HG03064 (cell line): ENCODE results near the gene FGF13.

Source experiments
- ATAC-seq: cut with Tn5 transposase; IDR thresholded peaks from one replicate; pipeline ENCODE4 v1.9.1; 2021; ENCODE audit warnings: low read depth; ENCODE audit not compliant: unreplicated experiment

Gene FGF13

DNA sequence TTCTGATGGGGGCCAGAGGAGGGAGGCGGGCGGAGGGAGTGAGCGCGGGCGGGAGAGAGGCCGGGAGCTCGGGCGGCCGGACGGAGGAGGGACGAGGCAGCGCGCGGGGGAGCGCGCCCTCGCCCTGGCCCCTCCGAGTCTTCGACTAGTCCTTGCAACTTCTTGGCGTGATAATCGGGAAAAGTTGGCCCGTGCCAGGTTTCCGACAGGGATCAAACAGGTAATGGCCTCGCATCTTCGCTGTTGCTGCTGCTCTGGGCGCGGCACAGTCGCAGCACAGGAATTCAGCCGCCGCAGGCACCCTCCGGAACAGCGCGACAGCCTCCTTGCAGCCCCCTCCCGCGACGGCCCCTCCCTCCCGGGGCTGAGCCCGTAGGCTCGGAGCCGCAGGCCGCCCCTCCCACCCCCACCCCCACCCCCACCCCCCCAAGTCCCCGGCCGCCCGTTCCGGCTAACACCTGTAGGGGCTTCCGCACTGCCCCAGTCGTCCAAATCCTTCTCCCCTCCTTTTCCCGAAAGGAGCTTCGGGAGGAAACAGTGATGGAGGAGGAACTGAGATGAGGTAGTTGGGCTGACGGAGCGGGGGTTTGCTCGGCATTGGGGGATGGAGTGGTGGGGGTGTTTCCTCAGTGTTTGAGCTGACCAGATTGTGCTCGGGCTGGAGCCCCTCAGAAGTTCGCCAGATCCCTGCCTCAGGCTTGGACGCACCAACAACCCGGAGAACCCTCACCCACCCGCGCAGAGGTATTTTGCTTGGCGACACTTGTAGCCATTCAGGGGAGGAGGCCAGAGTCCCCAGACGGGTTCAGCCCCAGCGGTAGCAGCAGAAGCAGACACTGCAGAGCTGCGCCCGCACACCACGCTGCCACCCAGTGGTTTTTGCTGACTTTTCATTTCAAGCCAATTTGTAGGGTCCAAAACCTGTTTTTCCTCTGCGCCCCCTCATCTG lies at the start of gene FGF13:
Gene FGF13 (minus strand): TSS at position 319 of the 949 bp plus-strand sequence. CDS start 714 bp downstream, outside the sequence.
- ATAC-seq: no peak

DNA sequence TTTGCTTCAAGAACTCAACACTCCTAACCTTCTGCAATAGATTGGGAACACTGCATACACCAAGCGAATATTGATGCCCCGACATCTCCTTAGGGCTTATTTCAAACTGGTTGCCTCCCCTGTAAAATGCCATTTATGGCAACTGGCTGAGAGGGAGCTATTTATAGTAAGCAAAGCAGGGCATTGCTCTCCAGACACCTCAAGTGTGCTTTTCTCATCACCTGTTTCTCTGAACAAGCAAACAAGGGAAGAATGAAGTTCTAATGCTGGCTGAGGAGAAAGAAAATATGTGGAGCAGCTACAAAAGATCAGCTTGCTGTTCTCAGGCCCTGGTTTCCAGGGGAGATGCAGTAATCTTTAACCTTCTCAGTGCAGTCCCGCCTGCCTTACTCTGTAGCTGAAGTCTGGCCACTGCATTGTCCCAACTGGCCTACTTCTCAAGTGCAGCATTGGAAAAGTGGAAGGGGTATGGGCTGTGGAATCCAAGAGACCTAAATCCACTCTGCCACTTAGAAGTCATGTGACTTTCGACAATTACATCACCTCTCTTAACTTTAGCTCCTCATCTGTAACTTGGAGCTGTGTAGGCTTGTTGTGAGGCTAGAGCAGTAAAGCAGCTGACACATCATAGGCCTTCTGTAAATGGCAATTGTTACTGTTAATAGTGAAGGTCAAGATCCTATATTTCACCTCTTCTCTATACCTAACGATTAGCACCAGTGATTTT lies 47.9 kb upstream of the FGF13 start:
- ATAC-seq: no peak

DNA sequence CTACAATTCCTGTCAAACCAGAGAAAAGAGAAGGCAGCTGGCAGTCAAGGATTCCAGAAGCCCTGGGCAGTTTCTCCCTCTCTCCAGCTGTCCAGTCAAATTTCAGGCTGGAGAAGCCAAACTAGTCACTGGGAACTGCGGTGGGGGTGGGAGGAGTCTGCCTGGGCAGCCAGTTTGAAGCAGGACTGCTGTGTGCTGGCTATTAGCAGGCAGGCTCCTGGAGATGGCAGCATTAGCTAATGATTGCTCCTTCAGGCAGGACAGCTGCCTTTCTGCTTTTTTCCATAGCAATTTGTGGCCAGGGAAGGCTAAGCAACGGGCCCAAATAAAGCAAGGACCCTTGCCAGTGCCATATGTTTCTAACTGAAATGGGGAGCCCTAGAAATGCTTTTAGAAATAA lies 44.7 kb upstream of the FGF13 start:
- no peak for ATAC-seq

DNA sequence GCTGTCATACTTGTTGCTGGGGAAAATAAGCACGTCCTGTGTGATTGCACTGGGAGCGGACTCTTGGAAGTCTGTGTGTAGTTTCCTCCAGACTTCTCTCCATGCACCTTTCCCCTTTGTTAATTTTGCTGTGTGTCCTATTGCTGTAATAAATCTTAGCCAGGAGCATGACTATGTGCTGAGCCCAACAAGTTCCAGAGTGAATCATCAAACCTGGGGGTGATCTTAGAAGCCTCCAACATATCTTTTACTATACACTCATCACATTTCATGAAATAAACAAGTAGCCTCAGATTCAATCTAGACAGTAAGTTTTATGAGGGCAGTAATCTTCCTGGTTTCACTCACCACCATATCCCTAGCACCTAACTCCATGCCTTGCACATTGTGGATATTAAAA lies 43.3 kb upstream of the FGF13 start:
- ATAC-seq: no peak

DNA sequence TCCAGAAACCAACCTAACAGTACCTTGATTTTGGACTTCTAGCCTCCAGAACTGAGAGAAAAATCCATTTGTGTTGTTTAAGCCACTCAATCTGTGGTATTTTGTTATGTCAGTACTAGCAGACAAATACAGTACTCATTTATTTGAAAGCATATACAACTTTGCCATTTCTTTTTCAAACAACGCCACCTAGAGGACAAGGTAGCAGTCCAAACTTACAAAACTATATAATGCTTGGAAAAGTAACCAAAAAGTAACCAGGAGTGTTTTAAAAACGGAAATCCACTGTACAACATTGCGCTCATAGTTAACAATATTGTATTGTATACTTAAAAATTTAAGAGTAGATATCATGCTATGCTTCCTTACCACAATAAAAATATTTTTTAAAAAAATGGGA lies 37.0 kb upstream of the FGF13 start:
- no peak for ATAC-seq

DNA sequence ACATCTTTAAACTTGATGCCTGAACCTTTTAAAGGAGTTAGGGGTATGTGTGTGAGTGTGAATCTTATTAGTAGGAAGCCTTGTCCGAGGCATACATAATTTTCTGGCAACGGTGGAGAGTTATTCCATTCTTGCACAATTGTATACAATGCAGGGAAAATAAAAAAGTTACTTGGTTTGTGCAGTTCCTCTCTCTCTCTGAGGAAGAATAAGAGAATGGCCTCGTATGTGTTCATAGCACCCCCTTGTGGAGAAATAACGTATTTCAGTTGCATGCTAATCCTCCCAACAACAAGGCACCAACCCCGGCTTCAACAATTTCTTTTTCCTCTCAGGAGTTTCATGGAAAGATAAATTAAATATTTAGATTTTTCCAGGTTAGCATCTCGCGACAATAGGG lies 33.7 kb upstream of the FGF13 start:
- peak; percentile 66 for ATAC-seq

DNA sequence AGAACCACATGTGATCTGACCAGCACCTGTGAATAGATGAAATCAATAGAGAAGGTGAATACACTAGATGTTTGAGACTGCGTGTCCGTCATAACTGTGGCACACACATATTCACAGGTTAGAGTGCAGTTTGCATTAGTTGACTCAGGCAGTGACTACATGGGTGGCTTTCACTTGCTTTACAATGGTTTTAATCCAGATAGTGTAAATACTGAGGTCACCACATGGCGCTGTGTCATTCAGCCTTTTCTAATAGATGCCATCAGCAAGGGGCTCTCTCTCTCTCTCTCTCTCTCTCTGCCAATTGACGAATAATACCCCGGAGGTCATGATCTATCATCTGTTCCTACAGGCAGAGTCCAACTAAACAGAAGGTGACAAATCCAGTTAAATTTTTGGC lies 30.7 kb upstream of the FGF13 start:
- ATAC-seq: no peak

DNA sequence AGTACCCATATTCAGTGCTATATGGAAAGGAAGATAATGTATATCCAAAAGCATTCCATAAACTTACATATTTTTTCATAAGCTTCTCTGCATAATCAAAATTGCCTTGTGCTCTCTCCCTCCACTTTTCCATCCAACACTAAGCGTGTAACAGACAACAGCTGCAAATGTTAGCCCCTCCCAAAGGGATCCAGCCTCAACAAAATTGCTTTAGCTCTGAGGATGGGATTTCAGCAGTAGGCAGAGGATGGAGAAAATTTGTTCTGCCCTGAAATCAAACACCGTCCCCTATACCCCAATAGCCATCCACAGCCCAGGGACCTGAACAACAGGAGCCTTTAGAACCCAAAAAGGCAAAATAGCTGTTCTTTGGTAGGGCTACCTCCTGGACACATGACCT lies 28.8 kb upstream of the FGF13 start:
- ATAC-seq: no peak

DNA sequence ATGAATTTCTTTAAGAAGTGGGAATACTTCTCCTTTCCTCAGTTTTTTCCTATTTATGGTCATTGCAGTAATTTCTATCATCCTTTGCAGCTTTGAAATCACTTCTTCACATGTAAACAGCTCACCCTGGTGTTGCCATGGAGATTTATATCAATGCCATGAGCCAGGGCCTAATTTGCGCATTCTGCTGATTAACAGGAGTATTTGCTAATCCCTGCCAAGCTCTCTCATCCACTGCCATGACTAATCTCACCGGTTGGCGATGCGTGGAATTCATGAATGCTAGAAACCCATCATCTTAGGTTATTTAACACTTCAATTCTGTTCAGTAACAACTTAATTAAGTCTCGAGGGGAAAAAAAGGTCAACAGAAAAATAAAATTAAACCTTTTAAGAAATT lies 11.8 kb upstream of the FGF13 start:
- no peak for ATAC-seq

DNA sequence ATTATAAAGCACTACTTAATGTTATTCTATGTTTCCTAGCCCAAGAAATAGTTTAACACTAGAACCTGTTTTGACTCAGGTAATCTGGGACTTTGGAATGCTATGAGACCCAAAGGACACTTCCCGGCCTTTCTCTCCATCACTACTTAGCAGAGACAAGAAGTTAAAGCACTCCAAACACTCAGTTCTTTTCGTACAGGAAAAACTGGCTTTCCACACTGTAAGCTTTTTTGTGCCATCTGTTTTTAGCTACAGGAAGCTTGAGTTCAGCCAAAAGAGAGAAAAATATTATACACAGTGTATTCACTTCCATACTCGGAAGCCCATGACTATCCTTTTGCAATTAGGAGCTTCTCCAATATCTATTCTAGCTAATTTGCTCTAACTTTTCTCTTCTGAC lies 7.9 kb upstream of the FGF13 start:
- no peak for ATAC-seq

DNA sequence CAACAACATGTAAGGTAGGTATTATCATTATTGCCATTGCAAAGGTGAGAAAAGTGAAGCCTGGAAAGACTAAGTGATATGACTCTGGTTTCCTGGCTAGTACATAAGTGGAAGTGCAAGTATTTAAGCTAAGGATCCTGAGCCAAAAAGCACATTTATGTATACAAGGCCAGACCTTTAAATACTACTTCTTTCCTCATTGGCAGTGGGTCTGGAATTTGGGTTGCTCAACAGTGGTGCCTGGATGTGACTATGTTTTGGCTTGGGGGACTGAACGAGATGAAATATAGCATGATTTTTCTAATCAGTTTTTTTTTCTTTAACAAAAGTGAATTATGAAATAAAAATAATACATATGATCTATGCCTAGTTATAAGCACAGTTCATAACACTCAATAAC lies 7.4 kb upstream of the FGF13 start:
- no peak for ATAC-seq

DNA sequence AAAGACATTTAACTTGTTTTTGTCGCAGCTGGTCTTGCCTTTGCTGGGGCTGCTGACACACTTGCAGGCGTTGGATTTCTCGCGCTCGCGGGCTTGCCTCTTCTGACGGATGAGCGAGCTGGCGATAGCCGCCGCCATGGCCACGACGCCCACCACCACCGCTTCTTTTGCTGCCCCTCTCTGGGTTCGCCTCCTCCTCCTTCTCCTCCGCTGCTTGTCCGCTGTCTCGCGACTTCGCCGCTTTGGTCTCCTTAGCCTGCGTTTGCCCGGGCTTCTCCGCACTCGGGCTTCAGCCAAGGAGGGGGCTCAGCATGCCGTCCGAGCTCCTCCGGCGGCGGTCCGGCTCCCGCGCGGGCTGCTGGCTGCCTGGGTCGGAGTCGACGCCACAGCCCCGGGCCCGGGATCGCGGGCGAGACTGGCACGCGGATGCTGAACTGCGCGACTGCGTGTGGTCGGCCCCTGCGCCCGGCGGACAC lies 613 bp downstream of the FGF13 start:
- ATAC-seq: no peak

DNA sequence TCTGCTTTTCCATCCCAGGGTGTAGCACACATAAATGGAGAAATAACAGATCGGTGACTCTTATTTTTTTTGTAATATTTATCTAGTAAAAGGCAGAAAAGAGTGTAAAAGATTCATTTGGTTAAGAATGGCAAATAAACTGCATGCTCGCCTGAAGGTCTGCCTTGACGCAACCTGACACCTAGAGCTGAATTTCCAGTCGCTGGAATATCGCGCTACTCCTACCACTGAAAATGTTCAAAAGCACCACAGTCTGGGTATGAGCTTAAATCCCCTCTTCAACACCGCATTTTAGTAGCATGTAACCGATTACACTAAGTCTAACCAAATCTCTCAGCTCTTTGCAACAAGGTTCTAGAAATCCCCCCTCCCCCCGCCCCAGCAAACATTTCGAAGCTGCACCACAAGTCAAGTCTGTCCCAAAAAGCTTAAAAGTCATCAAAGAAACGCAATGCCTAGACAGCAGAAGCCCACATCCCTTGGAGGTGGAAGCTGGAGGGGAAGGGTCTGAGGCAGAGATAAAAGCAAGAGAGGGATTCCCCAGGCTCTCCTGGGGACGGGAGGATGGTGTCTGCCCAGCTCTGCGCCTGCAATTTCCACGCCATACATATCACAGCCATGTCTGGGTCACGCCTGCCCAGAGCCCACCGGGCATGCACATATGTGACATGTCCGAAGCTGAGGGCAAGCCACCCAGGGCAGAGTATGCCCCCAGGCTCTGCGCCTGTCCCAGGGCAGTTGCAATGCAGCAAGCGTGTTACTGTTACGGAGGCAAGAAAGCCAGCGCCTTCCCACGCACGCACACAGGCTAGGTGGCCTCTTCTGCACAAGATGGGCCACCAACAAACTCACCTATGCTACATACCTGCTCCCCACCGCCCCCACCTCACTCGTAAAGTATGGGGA lies 1.4 kb downstream of the FGF13 start:
- no peak for ATAC-seq

DNA sequence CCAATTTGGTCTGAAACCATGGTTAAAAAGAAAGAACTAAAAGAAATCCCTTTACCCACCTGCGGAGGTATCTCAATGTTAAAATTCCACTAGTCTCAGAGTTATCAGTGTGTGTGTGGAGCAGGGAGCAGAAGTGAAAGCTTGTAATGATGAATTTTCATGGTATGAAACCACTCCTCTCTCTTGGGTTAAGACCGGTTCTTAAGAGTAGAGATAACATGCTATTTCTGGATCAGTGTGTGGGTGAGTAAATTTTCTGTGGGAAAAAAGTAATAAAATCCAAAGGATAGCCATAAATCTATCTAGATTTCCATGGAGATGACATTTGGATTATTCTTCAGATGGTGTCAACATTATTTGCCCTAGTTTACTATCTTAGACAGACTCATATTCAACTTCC lies 3.2 kb downstream of the FGF13 start:
- no peak for ATAC-seq

DNA sequence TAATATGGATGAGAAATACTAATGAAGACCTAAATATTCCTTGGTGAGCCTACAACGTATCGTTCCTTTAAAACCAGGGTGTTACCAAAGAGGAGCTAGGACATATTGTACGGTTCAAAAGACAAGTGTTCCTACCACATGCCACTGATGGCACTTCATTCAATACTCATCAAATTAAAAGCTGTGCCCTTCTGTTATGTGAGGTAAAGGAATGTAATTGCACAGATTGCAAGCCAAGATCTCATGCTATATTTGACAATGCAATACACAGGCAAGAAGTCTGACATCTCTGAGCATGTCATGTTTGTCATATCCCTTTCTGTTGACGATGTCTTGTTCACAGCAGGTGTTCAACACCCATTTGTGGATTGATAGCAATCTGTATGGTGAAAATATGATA lies 6.9 kb downstream of the FGF13 start:
- ATAC-seq: no peak

DNA sequence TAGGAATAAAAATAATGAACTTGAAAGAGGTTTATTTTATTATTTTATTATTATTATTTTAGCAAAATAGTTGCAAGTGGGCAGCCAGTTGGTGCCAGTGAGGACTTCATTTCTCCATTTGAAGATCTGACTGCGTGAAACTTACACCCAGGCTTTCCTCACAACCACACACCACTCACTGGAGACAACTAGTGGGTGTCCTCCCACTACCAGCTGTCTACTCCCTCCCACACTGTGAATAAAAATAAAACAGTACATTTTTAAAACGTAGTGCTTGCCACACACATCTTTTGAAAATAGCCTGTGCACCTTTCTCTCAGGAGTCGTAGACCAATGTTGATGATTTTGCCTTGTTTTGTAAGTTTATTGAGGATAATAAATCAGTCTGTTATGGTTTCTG lies 7.4 kb downstream of the FGF13 start:
- no peak for ATAC-seq

DNA sequence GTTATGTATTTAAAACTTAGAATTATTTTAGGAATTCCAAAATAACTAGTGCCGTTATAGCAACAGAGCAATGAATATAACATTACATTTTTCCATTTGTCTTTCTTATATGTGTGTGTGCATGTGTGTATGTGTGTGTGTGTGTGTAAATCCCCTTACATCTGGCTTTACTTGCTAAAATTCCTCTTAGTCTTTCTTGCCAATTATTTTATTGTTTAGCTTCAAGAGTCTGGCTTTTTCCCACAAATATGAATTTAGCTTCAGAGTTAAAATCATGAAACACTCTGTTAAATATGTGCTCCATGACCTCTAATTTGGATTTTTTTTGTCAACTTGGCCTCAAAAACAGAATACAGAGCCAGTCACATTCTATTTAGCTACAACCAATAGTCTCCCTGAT lies 18.9 kb downstream of the FGF13 start:
- ATAC-seq: no peak

DNA sequence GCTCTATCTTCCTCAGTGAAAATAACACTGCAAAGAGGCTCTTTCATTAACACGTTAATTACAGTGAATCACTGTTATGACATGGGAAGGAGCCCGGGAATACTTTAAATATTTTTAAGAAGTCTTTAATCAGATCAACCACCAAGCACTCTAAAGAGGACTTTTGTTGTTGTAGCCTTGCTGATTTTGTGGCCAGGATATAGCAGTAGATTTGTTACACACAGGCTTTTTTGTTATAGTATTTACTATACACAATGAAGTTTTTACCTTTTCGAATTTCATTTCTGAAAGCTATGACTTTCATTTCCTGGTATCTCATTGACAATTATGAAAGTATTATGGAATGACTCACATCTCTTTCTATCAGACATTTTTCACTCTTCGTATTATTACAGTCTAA lies 20.3 kb downstream of the FGF13 start:
- no peak for ATAC-seq

DNA sequence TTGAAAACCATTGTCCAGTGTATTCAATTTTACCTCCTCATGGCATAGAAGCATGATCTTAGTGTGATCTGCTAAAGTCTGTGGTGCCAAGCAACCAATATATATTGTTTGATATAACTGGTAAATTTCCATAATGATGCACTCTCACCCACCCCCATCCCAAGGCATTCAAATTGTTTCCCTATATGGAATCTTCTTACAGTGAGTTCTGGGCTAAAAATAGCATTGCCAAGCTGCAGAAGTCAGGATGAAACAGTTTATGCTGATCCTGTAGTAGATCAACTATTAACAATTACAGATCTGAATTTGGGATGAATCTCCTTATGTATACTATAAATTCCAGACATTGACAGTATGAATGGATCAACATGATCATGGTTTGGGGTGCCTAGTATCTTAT lies 20.9 kb downstream of the FGF13 start:
- ATAC-seq: no peak

DNA sequence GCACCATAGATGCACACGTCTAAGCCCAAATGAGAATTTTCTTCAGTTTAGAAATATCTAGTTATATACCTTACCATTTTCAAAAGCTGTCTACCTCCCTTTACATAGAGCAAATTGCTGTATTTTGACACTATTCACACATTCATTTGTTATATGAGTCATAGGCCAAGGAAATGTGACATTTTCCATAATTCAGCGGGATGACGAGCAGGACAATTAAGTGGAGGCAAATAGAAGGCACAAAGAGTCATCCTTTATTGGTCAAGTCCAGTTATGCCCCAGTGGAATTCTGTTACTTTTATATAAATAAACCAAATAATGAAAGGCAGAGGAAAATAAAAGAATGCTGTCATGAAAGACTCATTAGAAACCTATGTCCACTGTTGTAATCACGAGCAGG lies 27.9 kb downstream of the FGF13 start:
- no peak for ATAC-seq

DNA sequence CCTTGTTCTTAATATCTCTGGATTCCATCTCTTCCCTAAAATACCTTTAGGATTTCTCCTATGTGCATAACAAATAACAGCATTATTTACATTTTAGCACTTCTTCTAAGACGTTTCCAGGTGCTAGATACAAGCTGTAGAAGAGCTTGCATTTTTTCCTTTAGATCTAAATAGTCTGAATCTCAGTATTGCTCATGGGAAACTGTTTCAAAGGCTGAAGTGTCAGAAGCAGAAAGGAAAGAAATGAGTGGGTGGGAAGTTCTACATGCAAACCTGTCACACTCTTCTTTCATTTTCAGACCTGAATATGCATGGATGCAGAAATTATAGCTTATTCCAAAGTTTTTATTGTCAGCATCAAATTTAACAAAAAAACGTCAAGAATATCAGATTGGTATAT lies 41.8 kb downstream of the FGF13 start:
- no peak for ATAC-seq
